ENCODE measurements around the gene ZDHHC19.

- TF ChIP-seq EZH2 (IDR thresholded peaks at IDR 0.05; ENCODE audit: insufficient read depth, poor library complexity, severe bottlenecking) (no peak), EZH2phosphoT487 (IDR thresholded peaks at IDR 0.05; ENCODE audit: insufficient read depth, low read depth) (no peak)
These were observed 25.0 kb upstream of the ZDHHC19 start for GRCh38 chr3:196236223-196236622.

Measured in GM23248 (cell line).